ENCODE measurements around the gene KBTBD2. TPM values are rescaled to one million over a fixed set of nuclear protein-coding genes. Genes with fewer than 3 reads are reported as not detected.

Gene KBTBD2
- total RNA-seq, 6 experiments from 2014 or later: 20.8 to 24.5 (median 22.0) TPM

DNA sequence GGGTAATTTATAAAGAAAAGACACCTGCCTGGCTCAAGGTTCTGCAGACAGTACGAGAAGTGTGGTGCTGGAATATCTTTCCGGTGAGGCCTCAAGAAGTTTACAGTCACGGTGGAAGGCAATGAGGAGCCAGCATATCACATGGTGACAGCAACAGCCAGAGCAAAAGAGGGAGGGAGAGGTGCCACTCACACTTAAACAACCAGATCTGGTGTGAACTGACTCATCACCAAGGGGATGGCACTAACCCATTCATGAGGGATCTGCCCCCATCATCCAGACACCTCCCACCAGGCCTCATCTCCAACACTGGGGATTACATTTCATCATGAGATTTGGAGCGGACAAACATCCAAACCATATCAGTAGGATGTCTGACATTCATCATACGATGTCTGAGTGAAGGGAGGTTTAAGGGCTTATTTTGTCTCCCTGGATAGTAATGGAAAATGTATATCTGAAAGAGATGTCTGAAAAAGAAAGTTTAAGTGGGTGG lies 23.5 kb upstream of the KBTBD2 start:
- H3K4me1 Mint-ChIP-seq (ENCODE audit: low read depth): peaks cover 8% of the 10 kb centered on the region; the same call in 1 of the 2 replicates
- H3K4me3 Mint-ChIP-seq: no peak overlapping the region
- no peak overlapping the region for H3K27ac Mint-ChIP-seq
- H3K36me3 Mint-ChIP-seq (ENCODE audit: low read depth): peaks cover 28% of the 10 kb centered on the region
- DNase-seq: no peak
- TF ChIP-seq, protein P1, sequence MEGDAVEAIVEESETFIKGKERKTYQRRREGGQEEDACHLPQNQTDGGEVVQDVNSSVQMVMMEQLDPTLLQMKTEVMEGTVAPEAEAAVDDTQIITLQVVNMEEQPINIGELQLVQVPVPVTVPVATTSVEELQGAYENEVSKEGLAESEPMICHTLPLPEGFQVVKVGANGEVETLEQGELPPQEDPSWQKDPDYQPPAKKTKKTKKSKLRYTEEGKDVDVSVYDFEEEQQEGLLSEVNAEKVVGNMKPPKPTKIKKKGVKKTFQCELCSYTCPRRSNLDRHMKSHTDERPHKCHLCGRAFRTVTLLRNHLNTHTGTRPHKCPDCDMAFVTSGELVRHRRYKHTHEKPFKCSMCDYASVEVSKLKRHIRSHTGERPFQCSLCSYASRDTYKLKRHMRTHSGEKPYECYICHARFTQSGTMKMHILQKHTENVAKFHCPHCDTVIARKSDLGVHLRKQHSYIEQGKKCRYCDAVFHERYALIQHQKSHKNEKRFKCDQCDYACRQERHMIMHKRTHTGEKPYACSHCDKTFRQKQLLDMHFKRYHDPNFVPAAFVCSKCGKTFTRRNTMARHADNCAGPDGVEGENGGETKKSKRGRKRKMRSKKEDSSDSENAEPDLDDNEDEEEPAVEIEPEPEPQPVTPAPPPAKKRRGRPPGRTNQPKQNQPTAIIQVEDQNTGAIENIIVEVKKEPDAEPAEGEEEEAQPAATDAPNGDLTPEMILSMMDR (IDR thresholded peaks at IDR 0.05): no peak
- H3K9me3 Mint-ChIP-seq: no peaks in the 10 kb centered on the region
- H3K27me3 Mint-ChIP-seq (ENCODE audit: insufficient read depth): 0 out of 2 replicates have a peak, but pooled peaks cover 3% of the 10 kb centered on the region

DNA sequence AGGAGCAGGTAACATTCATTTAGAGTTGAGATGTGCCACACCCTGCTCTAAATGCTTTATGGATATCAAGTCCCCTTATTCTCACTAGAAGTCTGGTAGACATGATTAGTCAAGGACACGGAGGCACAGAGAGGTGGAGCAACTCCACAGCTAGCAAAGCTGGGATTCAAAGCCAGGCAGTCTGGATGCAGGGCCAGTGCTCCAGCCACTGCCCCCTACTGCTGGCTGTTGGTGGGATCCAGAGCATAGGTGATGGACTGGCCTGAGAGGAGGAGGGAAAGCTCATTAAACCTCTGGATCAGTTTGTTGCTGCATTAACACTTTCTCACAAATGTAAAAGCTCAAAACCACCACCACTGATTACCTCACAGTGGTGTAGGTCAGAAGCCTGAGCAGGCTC lies 22.6 kb upstream of the KBTBD2 start:
- TF ChIP-seq, protein P1 (IDR thresholded peaks at IDR 0.05): peak; percentile 35
- DNase-seq: no peak

GRCh38 chr7:32910195-32910594 lies 18.6 kb upstream of the KBTBD2 start:
- peaks cover 17% of the 10 kb centered on the region for H3K36me3 Mint-ChIP-seq (ENCODE audit: low read depth)
- TF ChIP-seq, protein P1 (IDR thresholded peaks at IDR 0.05): no peak
- no peak for DNase-seq
- H3K4me1 Mint-ChIP-seq (ENCODE audit: low read depth): peaks cover 5% of the 10 kb centered on the region
- no peak overlapping the region for H3K27ac Mint-ChIP-seq
- H3K9me3 Mint-ChIP-seq: no peaks in the 10 kb centered on the region
- no peak overlapping the region for H3K4me3 Mint-ChIP-seq
- H3K27me3 Mint-ChIP-seq (ENCODE audit: insufficient read depth): 0 out of 2 replicates have a peak, but pooled peaks cover 3% of the 10 kb centered on the region

More for the DNA sequence above, 22.6 kb upstream of the KBTBD2 start:
- H3K9me3 Mint-ChIP-seq: no peaks in the 10 kb centered on the region
- H3K4me1 Mint-ChIP-seq (ENCODE audit: low read depth): peaks cover 8% of the 10 kb centered on the region; the same call in 1 of the 2 replicates
- H3K27ac Mint-ChIP-seq: no peak overlapping the region
- H3K27me3 Mint-ChIP-seq (ENCODE audit: insufficient read depth): 0 out of 2 replicates have a peak, but pooled peaks cover 3% of the 10 kb centered on the region
- H3K36me3 Mint-ChIP-seq (ENCODE audit: low read depth): peaks cover 28% of the 10 kb centered on the region
- H3K4me3 Mint-ChIP-seq: no peak overlapping the region

GRCh38 chr7:32905175-32905662 lies 13.7 kb upstream of the KBTBD2 start:
- peaks cover 3% of the 10 kb centered on the region; the same call in 1 of the 2 replicates for H3K27me3 Mint-ChIP-seq (ENCODE audit: insufficient read depth)

GRCh38 chr7:32901629-32902028 lies 10.1 kb upstream of the KBTBD2 start:
- no peaks in the 10 kb centered on the region for H3K9me3 Mint-ChIP-seq

More at GRCh38 chr7:32905175-32905662, 13.7 kb upstream of the KBTBD2 start:
- Mint-ChIP-seq H3K9me3 (no peaks in the 10 kb centered on the region), H3K27ac (peak overlapping the region; percentile 75), H3K4me3 (peak overlapping the region; percentile 84), H3K36me3 (ENCODE audit: low read depth) (no peaks in the 10 kb centered on the region), H3K4me1 (ENCODE audit: low read depth) (peaks cover 9% of the 10 kb centered on the region)
- TF ChIP-seq, protein P1 (IDR thresholded peaks at IDR 0.05): peak; percentile 12; the same call in 1 of the 2 replicates
- DNase-seq: peak; percentile 93

More at GRCh38 chr7:32901629-32902028, 10.1 kb upstream of the KBTBD2 start:
- Mint-ChIP-seq H3K4me3 (no peak overlapping the region), H3K36me3 (ENCODE audit: low read depth) (no peaks in the 10 kb centered on the region), H3K27me3 (ENCODE audit: insufficient read depth) (peaks cover 4% of the 10 kb centered on the region; the same call in 1 of the 2 replicates), H3K4me1 (ENCODE audit: low read depth) (peaks cover 9% of the 10 kb centered on the region), H3K27ac (no peak overlapping the region)
- TF ChIP-seq, protein P1 (IDR thresholded peaks at IDR 0.05): no peak
- no peak for DNase-seq
